ENCODE results near the gene TULP4. TPM values are rescaled to one million over a fixed set of nuclear protein-coding genes. Genes with fewer than 3 reads are reported as not detected.

The TULP4 gene
- total RNA-seq, 1 experiment from 2014 or later: 126 TPM

DNA sequence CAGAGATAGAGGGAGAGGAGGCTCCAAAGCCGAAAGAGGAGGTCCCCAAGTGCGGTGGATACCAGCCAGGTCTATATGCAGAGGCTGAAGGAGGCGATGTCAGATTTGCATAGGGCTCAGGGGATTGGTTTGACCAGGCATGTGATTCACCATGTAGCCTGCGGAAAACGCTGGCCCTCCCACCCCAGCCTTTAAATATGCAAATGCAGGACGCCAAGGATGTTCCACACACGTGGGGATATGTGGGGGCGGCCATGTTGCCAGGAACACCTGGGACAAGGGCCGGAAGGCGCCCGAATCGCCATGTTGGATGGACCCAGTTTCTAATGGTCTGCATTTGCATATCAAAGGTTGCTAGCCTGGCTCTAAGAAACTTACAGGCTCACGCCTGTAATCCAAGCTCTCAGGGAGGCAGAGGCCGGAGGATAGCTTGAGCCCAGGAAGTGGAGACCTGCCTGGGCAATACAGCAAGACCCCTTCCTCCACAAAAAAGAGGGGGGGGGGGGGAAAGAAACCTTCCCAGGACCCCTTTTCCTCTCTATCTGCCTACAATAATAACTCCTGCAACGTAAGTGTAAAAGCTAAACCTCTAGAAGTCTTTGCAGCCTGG is 110.5 kb downstream of the TULP4 start:
- TF ChIP-seq, protein P1, sequence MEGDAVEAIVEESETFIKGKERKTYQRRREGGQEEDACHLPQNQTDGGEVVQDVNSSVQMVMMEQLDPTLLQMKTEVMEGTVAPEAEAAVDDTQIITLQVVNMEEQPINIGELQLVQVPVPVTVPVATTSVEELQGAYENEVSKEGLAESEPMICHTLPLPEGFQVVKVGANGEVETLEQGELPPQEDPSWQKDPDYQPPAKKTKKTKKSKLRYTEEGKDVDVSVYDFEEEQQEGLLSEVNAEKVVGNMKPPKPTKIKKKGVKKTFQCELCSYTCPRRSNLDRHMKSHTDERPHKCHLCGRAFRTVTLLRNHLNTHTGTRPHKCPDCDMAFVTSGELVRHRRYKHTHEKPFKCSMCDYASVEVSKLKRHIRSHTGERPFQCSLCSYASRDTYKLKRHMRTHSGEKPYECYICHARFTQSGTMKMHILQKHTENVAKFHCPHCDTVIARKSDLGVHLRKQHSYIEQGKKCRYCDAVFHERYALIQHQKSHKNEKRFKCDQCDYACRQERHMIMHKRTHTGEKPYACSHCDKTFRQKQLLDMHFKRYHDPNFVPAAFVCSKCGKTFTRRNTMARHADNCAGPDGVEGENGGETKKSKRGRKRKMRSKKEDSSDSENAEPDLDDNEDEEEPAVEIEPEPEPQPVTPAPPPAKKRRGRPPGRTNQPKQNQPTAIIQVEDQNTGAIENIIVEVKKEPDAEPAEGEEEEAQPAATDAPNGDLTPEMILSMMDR (IDR thresholded peaks at IDR 0.05; ENCODE audit: insufficient read depth in 1 of 2, low read depth in 1 of 2, low read length in 1 of 2, severe bottlenecking in 1 of 2, unreplicated experiment in 1 of 2): no peak
- intact Hi-C loops (cut with micrococcal nuclease; ENCODE audit: unreplicated experiment): no loop called here
- Histone ChIP-seq H3K9me3 (no peaks in the 10 kb centered on the region), H3K27me3 (replicated peaks; ENCODE audit: control insufficient read depth, insufficient read depth, low read length) (no peaks in the 10 kb centered on the region), H3K36me3 (ENCODE audit: control insufficient read depth, insufficient read depth, low read length) (peaks cover 1% of the 10 kb centered on the region), H3K4me1 (no peaks in the 10 kb centered on the region), H3K4me3 (ENCODE audit: low read depth, low read length) (no peak overlapping the region)
- Mint-ChIP-seq H3K4me3 (ENCODE audit: unreplicated experiment) (no peak overlapping the region), H3K27ac (ENCODE audit: unreplicated experiment) (no peak overlapping the region), H3K9me3 (ENCODE audit: unreplicated experiment) (peaks cover 15% of the 10 kb centered on the region), H3K36me3 (ENCODE audit: insufficient read depth, unreplicated experiment) (peaks cover 33% of the 10 kb centered on the region), H3K4me1 (ENCODE audit: low read depth, unreplicated experiment) (no peaks in the 10 kb centered on the region), H3K27me3 (ENCODE audit: insufficient read depth, unreplicated experiment) (no peaks in the 10 kb centered on the region)
- CTCF ChIA-PET: no interaction called here
- no peak for DNase-seq
- POLR2A ChIA-PET: no interaction called here
- no TSS peak for BruUV-seq (replicated peaks)

DNA sequence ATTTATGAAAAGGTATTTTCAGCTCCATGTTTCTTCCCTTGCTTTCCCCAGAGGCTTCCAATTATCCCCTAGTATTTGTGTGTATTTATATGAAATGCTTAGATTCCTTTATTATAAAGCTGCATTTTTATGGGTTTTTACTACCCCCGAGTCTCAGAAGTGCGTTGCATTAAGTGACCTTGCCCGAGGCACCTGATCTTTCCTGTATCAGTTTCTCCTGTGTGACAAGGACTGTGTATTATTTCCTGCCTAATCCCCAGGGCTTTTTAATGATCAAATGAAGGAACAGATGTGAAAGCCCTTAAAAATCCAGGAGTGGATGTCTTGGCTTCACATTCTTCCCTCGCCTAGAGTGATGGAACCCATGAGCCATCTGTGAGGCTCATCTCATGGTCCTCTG is 118.8 kb downstream of the TULP4 start:
- no peak for DNase-seq
- Histone ChIP-seq H3K4me1 (no peaks in the 10 kb centered on the region), H3K4me3 (ENCODE audit: low read depth, low read length) (no peak overlapping the region), H3K9me3 (no peaks in the 10 kb centered on the region), H3K36me3 (ENCODE audit: control insufficient read depth, insufficient read depth, low read length) (no peaks in the 10 kb centered on the region; the same call in 1 of the 2 replicates), H3K27me3 (replicated peaks; ENCODE audit: control insufficient read depth, insufficient read depth, low read length) (no peaks in the 10 kb centered on the region)
- H3K36me3 Mint-ChIP-seq (ENCODE audit: insufficient read depth, unreplicated experiment): peaks cover 62% of the 10 kb centered on the region
- no peaks in the 10 kb centered on the region for H3K4me1 Mint-ChIP-seq (ENCODE audit: low read depth, unreplicated experiment)
- peak overlapping the region; percentile 32 for H3K27ac Mint-ChIP-seq (ENCODE audit: unreplicated experiment)
- no peaks in the 10 kb centered on the region for H3K27me3 Mint-ChIP-seq (ENCODE audit: insufficient read depth, unreplicated experiment)
- POLR2A ChIA-PET: no interaction called here
- no peaks in the 10 kb centered on the region for H3K9me3 Mint-ChIP-seq (ENCODE audit: unreplicated experiment)
- intact Hi-C loops (cut with micrococcal nuclease; ENCODE audit: unreplicated experiment): no loop called here
- CTCF ChIA-PET: no interaction called here
- TF ChIP-seq, protein P1 (IDR thresholded peaks at IDR 0.05; ENCODE audit: insufficient read depth in 1 of 2, low read depth in 1 of 2, low read length in 1 of 2, severe bottlenecking in 1 of 2, unreplicated experiment in 1 of 2): no peak
- H3K4me3 Mint-ChIP-seq (ENCODE audit: unreplicated experiment): no peak overlapping the region
- no TSS peak for BruUV-seq (replicated peaks)

DNA sequence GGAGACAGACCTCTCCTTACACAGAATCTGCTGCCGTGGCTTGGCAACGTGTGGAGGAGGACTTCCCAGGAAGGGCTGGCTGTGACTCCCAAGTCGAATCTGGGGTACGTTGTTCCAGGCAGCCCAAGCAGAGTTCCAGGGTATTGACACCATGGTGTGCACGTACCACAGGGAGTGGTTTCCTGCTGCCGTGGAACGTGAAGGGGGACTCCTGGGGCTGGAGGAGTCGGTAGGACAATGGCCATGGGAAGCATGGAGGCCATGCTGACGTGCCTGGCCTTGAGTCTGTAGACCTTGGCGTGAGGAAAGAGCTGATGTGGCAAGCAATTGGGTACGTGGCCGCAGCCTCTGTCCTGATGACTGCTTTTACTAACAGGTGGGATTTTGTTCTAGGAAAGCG is 119.3 kb downstream of the TULP4 start:
- ChIA-PET CTCF (no interaction called here), POLR2A (no interaction called here)
- intact Hi-C loops (cut with micrococcal nuclease; ENCODE audit: unreplicated experiment): no loop called here
- H3K9me3 ChIP-seq: no peaks in the 10 kb centered on the region
- no TSS peak for BruUV-seq (replicated peaks)
- TF ChIP-seq, protein P1 (IDR thresholded peaks at IDR 0.05; ENCODE audit: insufficient read depth in 1 of 2, low read depth in 1 of 2, low read length in 1 of 2, severe bottlenecking in 1 of 2, unreplicated experiment in 1 of 2): no peak
- no peaks in the 10 kb centered on the region for H3K9me3 Mint-ChIP-seq (ENCODE audit: unreplicated experiment)
- no peak overlapping the region for H3K4me3 Mint-ChIP-seq (ENCODE audit: unreplicated experiment)
- H3K27ac Mint-ChIP-seq (ENCODE audit: unreplicated experiment): peak overlapping the region; percentile 32
- H3K27me3 ChIP-seq (replicated peaks; ENCODE audit: control insufficient read depth, insufficient read depth, low read length): no peaks in the 10 kb centered on the region
- H3K4me1 Mint-ChIP-seq (ENCODE audit: low read depth, unreplicated experiment): no peaks in the 10 kb centered on the region
- H3K27me3 Mint-ChIP-seq (ENCODE audit: insufficient read depth, unreplicated experiment): no peaks in the 10 kb centered on the region
- H3K36me3 ChIP-seq (ENCODE audit: control insufficient read depth, insufficient read depth, low read length): no peaks in the 10 kb centered on the region; the same call in 1 of the 2 replicates
- H3K4me3 ChIP-seq (ENCODE audit: low read depth, low read length): no peak overlapping the region
- no peak for DNase-seq
- peaks cover 57% of the 10 kb centered on the region for H3K36me3 Mint-ChIP-seq (ENCODE audit: insufficient read depth, unreplicated experiment)
- H3K4me1 ChIP-seq: no peaks in the 10 kb centered on the region
